LHCN-M2 (cell line): ENCODE measurements around the gene FNIP1. TPM values are rescaled to one million over a fixed set of nuclear protein-coding genes. Genes with fewer than 3 reads are reported as not detected.
"Not testable (repeated sequence)": the region's sequence is repeated elsewhere in the genome, so short reads cannot be mapped to it uniquely, and the experiment has no call there.

Experiments
- DNase-seq: peaks from one replicate; pipeline ENCODE4 v3.0.0-alpha.2; 2012; ENCODE audit warnings: low read depth
- total RNA-seq: library from RNA; depleted of rRNA; stranded (reverse); fragments of >200 nt; gene quantifications from 2 replicates; pipeline ENCODE4 v1.2.3, GENCODE V29; 2014

Gene FNIP1
- total RNA-seq, 1 experiment from 2014 or later = 55.4 TPM

GRCh38 chr5:131640043-131640856 lies 156.6 kb downstream of the FNIP1 start:
- DNase-seq = peak; percentile 35

- DNase-seq = no peak
Measured at GRCh38 chr5:131639148-131639547, 157.7 kb downstream of the FNIP1 start.

GRCh38 chr5:131637694-131638093 lies 159.1 kb downstream of the FNIP1 start:
- DNase-seq = no peak

- no peak for DNase-seq
Measured at GRCh38 chr5:131635684-131636572, 160.9 kb downstream of the FNIP1 start.

GRCh38 chr5:131634996-131635683 lies 161.7 kb downstream of the FNIP1 start, which contains the start of gene RAPGEF6:
Gene RAPGEF6 (minus strand): TSS chr5:131635229. CDS start chr5:131635030, 199 bp downstream.
- peak; percentile 100 for DNase-seq

GRCh38 chr5:131634666-131634995 lies 162.2 kb downstream of the FNIP1 start:
- DNase-seq = peak; percentile 61

- DNase-seq = no peak
Measured at GRCh38 chr5:131634238-131634637, 162.6 kb downstream of the FNIP1 start.

GRCh38 chr5:131633830-131634229 lies 163.0 kb downstream of the FNIP1 start:
- no peak for DNase-seq

- DNase-seq = no peak
Measured at GRCh38 chr5:131630963-131631350, 165.9 kb downstream of the FNIP1 start.

- no peak for DNase-seq
Measured at GRCh38 chr5:131630208-131630962, 166.4 kb downstream of the FNIP1 start.

GRCh38 chr5:131628990-131629389 lies 167.8 kb downstream of the FNIP1 start:
- DNase-seq = peak; percentile 75

- DNase-seq = no peak
Measured at GRCh38 chr5:131627207-131627865, 169.5 kb downstream of the FNIP1 start.

GRCh38 chr5:131622633-131623032 lies 174.2 kb downstream of the FNIP1 start:
- peak; percentile 78 for DNase-seq

GRCh38 chr5:131621164-131621563 lies 175.7 kb downstream of the FNIP1 start:
- DNase-seq = not testable (repeated sequence)

- DNase-seq = no peak
Measured at GRCh38 chr5:131619102-131619501, 177.7 kb downstream of the FNIP1 start.

GRCh38 chr5:131617140-131617822 lies 179.5 kb downstream of the FNIP1 start:
- DNase-seq = no peak

- DNase-seq = no peak
Measured at GRCh38 chr5:131615957-131616356, 180.9 kb downstream of the FNIP1 start.

- no peak for DNase-seq
Measured at GRCh38 chr5:131613423-131613822, 183.4 kb downstream of the FNIP1 start.

- DNase-seq = no peak
Measured at GRCh38 chr5:131611064-131611381, 185.8 kb downstream of the FNIP1 start.
